NCI-H510A treated with DMSO at 0.1 percent for 48 hours (cell line): ENCODE data around the gene PSENEN.
A peak's percentile ranks its signal among the peaks of the same experiment; 100 is the strongest.
"Not testable (repeated sequence)": the region's sequence is repeated elsewhere in the genome, so short reads cannot be mapped to it uniquely, and the experiment has no call there.

Experiments
- DNase-seq: peaks from one replicate; lab custom pipeline; 2025; lab: John Stamatoyannopoulos, UW

PSENEN gene

GRCh38 chr19:35788205-35788960 is 42.9 kb downstream of the PSENEN start:
- no peak for DNase-seq

- DNase-seq = no peak
Measured at GRCh38 chr19:35789195-35789977, 43.9 kb downstream of the PSENEN start.

- no peak for DNase-seq
Measured at GRCh38 chr19:35789978-35790944, 44.8 kb downstream of the PSENEN start.

- peak; percentile 54 for DNase-seq
Measured at GRCh38 chr19:35790981-35791813, 45.7 kb downstream of the PSENEN start.

- no peak for DNase-seq
Measured at GRCh38 chr19:35791814-35792279, 46.4 kb downstream of the PSENEN start.

GRCh38 chr19:35792312-35792711 is 46.9 kb downstream of the PSENEN start:
- DNase-seq = no peak

- no peak for DNase-seq
Measured at GRCh38 chr19:35792888-35793287, 47.4 kb downstream of the PSENEN start.

- DNase-seq = no peak
Measured at GRCh38 chr19:35793381-35794165, 48.1 kb downstream of the PSENEN start.

- DNase-seq = not testable (repeated sequence)
Measured at GRCh38 chr19:35795564-35795963, 50.1 kb downstream of the PSENEN start.
